GM23338 (cell line): ENCODE results near the gene HACE1. TPM values are rescaled to one million over a fixed set of nuclear protein-coding genes. Genes with fewer than 3 reads are reported as not detected.

Source experiments
- ATAC-seq: fragments of 200-7000 bp; cut with Tn5 transposase; 3 replicates; pipeline ENCODE4 v1.9.1; 2020
- DNase-seq: peaks from one replicate; pipeline ENCODE4 v3.0.0-alpha.2; 2015; ENCODE audit warnings: low spot score
- H2AFZ ChIP-seq: fragments of 200-600 bp; sonication (generic); 2 replicates; pipeline ENCODE4 v1.8.0; 2016; ENCODE audit warnings: antibody characterized with exemption, mild to moderate bottlenecking, moderate library complexity
- H3F3A ChIP-seq: fragments of 200-600 bp; sonication (generic); replicated peaks from 2 replicates; pipeline ENCODE4 v1.8.0; 2017; ENCODE audit warnings: antibody characterized with exemption, mixed run types, low read depth
- H3K27ac ChIP-seq: fragments of 200-600 bp; sonication (generic); 2 replicates; pipeline ENCODE4 v1.6.1; 2016; ENCODE audit warnings: low read depth
- H3K27me3 ChIP-seq: fragments of 200-600 bp; sonication (generic); 2 replicates; pipeline ENCODE4 v1.8.0; 2016; ENCODE audit warnings: mild to moderate bottlenecking, mixed run types, moderate library complexity; ENCODE audit not compliant: insufficient read depth
- H3K36me3 ChIP-seq: fragments of 200-600 bp; sonication (generic); 2 replicates; pipeline ENCODE4 v1.8.0; 2016; ENCODE audit warnings: mild to moderate bottlenecking; ENCODE audit not compliant: insufficient read depth
- H3K4me1 ChIP-seq: fragments of 200-600 bp; sonication (generic); 2 replicates; pipeline ENCODE4 v1.8.0; 2016; ENCODE audit warnings: mild to moderate bottlenecking, moderate library complexity; ENCODE audit not compliant: insufficient read depth
- H3K4me2 ChIP-seq: fragments of 200-600 bp; sonication (generic); 2 replicates; pipeline ENCODE4 v1.7.1; 2017; ENCODE audit warnings: mixed run types
- H3K4me3 ChIP-seq: fragments of 200-600 bp; sonication (generic); 2 replicates; pipeline ENCODE4 v1.6.1; 2016; ENCODE audit warnings: mixed run types
- H3K79me2 ChIP-seq: fragments of 200-600 bp; sonication (generic); replicated peaks from 2 replicates; pipeline ENCODE4 v1.8.0; 2017; ENCODE audit warnings: mild to moderate bottlenecking; ENCODE audit not compliant: insufficient read depth
- H3K9me2 ChIP-seq: fragments of 200-600 bp; sonication (generic); 2 replicates; pipeline ENCODE4 v1.8.0; 2017; ENCODE audit not compliant: insufficient read depth
- H4K20me1 ChIP-seq: fragments of 200-600 bp; sonication (generic); replicated peaks from 2 replicates; pipeline ENCODE4 v1.8.0; 2017; ENCODE audit warnings: mild to moderate bottlenecking; ENCODE audit not compliant: insufficient read depth
- H3K27ac Mint-ChIP-seq: 2 replicates; pipeline ENCODE4 v1.8.0; 2020; ENCODE audit warnings: inconsistent platforms, mild to moderate bottlenecking, moderate library complexity, mixed read lengths
- H3K27me3 Mint-ChIP-seq: 3 replicates; pipeline ENCODE4 v1.8.0; 2022; ENCODE audit warnings: low read depth, mild to moderate bottlenecking, moderate library complexity, mixed read lengths, inconsistent platforms; ENCODE audit not compliant: insufficient read depth, poor library complexity
- H3K36me3 Mint-ChIP-seq: 3 replicates; pipeline ENCODE4 v1.8.0; 2021; ENCODE audit warnings: low read depth, mild to moderate bottlenecking, inconsistent platforms, moderate library complexity, mixed read lengths
- H3K4me1 Mint-ChIP-seq: 3 replicates; pipeline ENCODE4 v1.8.0; 2020; ENCODE audit warnings: mild to moderate bottlenecking, inconsistent platforms, mixed read lengths
- H3K4me3 Mint-ChIP-seq: 3 replicates; pipeline ENCODE4 v1.8.0; 2021; ENCODE audit warnings: moderate library complexity, mild to moderate bottlenecking, inconsistent platforms, mixed read lengths
- H3K9me3 Mint-ChIP-seq: 3 replicates; pipeline ENCODE4 v1.8.0; 2020; ENCODE audit warnings: moderate library complexity, mild to moderate bottlenecking, inconsistent platforms, mixed read lengths
- CREB1 ChIP-seq: fragments of 250-450 bp; sonication (Bioruptor Pico); IDR thresholded peaks from 2 replicates; pipeline ENCODE4 v1.5.0; 2020; ENCODE audit warnings: low read depth, mild to moderate bottlenecking, moderate library complexity
- EZH2 ChIP-seq: fragments of 200-600 bp; sonication (generic); IDR thresholded peaks from one replicate; pipeline ENCODE4 v1.8.0; 2017; ENCODE audit warnings: antibody characterized with exemption, mild to moderate bottlenecking, low read depth; ENCODE audit not compliant: unreplicated experiment
- EZH2phosphoT487 ChIP-seq: fragments of 200-600 bp; sonication (generic); IDR thresholded peaks from one replicate; pipeline ENCODE4 v1.8.1; 2018; ENCODE audit warnings: antibody characterized with exemption; ENCODE audit not compliant: unreplicated experiment
- JUNB ChIP-seq: IDR thresholded peaks from one replicate; pipeline ENCODE4 v1.6.1; 2016; ENCODE audit warnings: antibody characterized with exemption; ENCODE audit not compliant: unreplicated experiment
- NANOG ChIP-seq: IDR thresholded peaks from 2 replicates; pipeline ENCODE4 v1.6.1; 2016; ENCODE audit warnings: antibody characterized with exemption, borderline replicate concordance
- POLR2AphosphoS5 ChIP-seq: IDR thresholded peaks from 2 replicates; pipeline ENCODE4 v1.6.1; 2016; ENCODE audit warnings: antibody characterized with exemption, low read depth
- REST ChIP-seq: IDR thresholded peaks from one replicate; pipeline ENCODE4 v1.6.1; 2018; ENCODE audit warnings: antibody characterized with exemption; ENCODE audit not compliant: unreplicated experiment
- STAT1 ChIP-seq: IDR thresholded peaks from one replicate; pipeline ENCODE4 v1.6.1; 2016; ENCODE audit warnings: antibody characterized with exemption; ENCODE audit not compliant: unreplicated experiment
- ZNF114 ChIP-seq: fragments of 250-450 bp; sonication (Bioruptor Pico); IDR thresholded peaks from 2 replicates; pipeline ENCODE4 v1.5.0; 2020; ENCODE audit warnings: mild to moderate bottlenecking, moderate library complexity
- ZNF331 ChIP-seq: fragments of 250-450 bp; sonication (Bioruptor Pico); IDR thresholded peaks from 2 replicates; pipeline ENCODE4 v1.5.0; 2020; ENCODE audit warnings: low read depth, mild to moderate bottlenecking, moderate library complexity
- polyA plus RNA-seq: library from polyadenylated mRNA; unstranded; fragments of >200 nt; fragmentation: Nextera tagmentation; extraction: Ambion mirVana; gene quantifications from 2 replicates; pipeline ENCODE4 v1.2.1, GENCODE V29; 2016
- total RNA-seq: library from RNA; depleted of rRNA; stranded (reverse); fragments of >200 nt; shearing (Covaris generic); gene quantifications from 2 replicates; pipeline ENCODE4 v1.2.3, GENCODE V29; 2014
- TF ChIP-seq, protein P1 (sequence below), 2 experiments: fragments of 200-600 bp in 1 of 2; sonication (generic) in 1 of 2; conservative IDR thresholded peaks; 2 replicates each; pipeline versions ENCODE4 v1.5.1 to v1.6.1; 2016 to 2017; ENCODE audit warnings: antibody characterized with exemption in 2 of 2, low read depth in 2 of 2, mild to moderate bottlenecking in 2 of 2, moderate library complexity in 1 of 2
- TF ChIP-seq, protein P2 (sequence below): IDR thresholded peaks from 2 replicates; pipeline ENCODE4 v1.6.1; 2016; ENCODE audit warnings: antibody characterized with exemption

The HACE1 gene
- total and polyA plus RNA-seq, 2 experiments from 2014 or later: 8.6 to 28.7 TPM

DNA sequence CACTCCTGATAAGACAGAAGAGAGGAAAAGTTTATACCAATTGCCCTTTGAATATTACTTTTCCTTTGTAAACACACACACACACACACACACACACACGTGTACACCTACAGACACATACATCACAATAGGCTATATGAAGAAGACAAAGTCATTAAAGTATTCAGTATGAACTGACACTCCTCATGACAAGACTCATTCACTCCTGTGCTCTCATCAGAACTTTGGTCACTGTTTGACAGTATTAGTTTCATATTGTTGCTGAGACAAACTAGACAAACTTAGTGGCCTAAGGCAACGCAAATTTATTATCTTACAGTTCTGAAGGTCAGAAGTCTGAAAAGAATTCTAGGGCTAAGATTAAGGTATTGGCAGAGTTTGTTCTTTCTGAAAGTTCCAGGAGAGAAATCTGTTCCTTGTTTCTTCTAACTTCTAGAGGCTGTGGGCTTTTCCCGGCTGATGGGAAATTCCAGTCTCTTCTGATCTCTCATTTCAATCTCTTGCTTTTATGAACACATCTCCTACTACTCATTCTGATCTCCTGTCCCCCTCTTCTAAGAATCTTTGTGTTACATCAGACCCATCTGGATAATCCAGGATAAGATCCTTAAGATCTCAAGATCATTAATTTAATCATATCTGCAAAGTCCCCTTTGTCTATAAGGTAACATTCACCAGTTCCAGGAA lies 171.3 kb downstream of the HACE1 start:
- DNase-seq (no peak), ATAC-seq (no peak)
- Histone ChIP-seq H4K20me1 (no peaks in the 10 kb centered on the region), H3K4me3 (no peak overlapping the region), H3K4me1 (no peaks in the 10 kb centered on the region), H3F3A (no peaks in the 10 kb centered on the region), H3K79me2 (no peaks in the 10 kb centered on the region), H3K4me2 (no peak overlapping the region), H3K27me3 (no peaks in the 10 kb centered on the region), H3K27ac (no peak overlapping the region), H3K9me2 (no peaks in the 10 kb centered on the region), H2AFZ (no peak overlapping the region), H3K36me3 (no peaks in the 10 kb centered on the region)
- Mint-ChIP-seq H3K27ac (no peak overlapping the region), H3K4me3 (no peak overlapping the region), H3K4me1 (peaks cover 9% of the 10 kb centered on the region), H3K9me3 (no peaks in the 10 kb centered on the region), H3K36me3 (no peaks in the 10 kb centered on the region), H3K27me3 (no peaks in the 10 kb centered on the region)
- TF ChIP-seq NANOG (no peak), ZNF114 (CRISPR knock-in tag) (no peak), REST (no peak), JUNB (no peak), STAT1 (no peak)
- TF ChIP-seq, protein P1, sequence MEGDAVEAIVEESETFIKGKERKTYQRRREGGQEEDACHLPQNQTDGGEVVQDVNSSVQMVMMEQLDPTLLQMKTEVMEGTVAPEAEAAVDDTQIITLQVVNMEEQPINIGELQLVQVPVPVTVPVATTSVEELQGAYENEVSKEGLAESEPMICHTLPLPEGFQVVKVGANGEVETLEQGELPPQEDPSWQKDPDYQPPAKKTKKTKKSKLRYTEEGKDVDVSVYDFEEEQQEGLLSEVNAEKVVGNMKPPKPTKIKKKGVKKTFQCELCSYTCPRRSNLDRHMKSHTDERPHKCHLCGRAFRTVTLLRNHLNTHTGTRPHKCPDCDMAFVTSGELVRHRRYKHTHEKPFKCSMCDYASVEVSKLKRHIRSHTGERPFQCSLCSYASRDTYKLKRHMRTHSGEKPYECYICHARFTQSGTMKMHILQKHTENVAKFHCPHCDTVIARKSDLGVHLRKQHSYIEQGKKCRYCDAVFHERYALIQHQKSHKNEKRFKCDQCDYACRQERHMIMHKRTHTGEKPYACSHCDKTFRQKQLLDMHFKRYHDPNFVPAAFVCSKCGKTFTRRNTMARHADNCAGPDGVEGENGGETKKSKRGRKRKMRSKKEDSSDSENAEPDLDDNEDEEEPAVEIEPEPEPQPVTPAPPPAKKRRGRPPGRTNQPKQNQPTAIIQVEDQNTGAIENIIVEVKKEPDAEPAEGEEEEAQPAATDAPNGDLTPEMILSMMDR (conservative IDR thresholded peaks at IDR 0.05; ENCODE audit: low read depth in 2 of 2): no peak
- TF ChIP-seq, protein P2, sequence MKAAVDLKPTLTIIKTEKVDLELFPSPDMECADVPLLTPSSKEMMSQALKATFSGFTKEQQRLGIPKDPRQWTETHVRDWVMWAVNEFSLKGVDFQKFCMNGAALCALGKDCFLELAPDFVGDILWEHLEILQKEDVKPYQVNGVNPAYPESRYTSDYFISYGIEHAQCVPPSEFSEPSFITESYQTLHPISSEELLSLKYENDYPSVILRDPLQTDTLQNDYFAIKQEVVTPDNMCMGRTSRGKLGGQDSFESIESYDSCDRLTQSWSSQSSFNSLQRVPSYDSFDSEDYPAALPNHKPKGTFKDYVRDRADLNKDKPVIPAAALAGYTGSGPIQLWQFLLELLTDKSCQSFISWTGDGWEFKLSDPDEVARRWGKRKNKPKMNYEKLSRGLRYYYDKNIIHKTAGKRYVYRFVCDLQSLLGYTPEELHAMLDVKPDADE: no peak

DNA sequence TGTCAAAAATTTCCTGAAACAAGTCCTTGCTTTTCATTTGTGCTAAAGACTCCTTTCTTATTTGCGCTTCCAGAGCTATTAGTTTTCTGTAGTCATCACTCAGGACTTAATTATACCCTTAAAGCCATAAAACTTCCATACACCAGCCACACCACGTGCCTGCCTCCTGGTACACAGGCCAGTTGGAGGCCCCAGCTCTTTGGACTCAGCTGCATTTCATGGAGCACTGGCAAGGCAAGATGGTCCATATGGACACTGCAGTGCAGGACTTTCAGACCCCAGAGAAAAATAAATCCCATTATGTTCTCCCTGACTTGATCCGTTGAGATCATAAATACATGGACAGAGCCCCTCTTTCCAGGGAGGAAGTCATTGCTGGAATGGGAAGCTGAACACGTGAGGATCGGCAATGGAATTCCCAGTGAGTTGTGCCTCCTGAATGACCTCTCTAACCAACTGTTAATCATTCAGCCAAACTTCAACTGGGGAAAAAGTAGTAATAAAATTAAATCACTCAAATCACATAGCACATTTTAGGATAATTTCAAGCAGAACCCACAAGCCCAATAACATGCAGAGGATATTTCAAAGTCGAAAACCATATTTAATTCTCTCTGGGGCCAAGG lies 173.1 kb downstream of the HACE1 start:
- Histone ChIP-seq H3K4me2 (no peak overlapping the region), H3K36me3 (no peaks in the 10 kb centered on the region), H4K20me1 (no peaks in the 10 kb centered on the region), H3K79me2 (no peaks in the 10 kb centered on the region), H3K4me1 (no peaks in the 10 kb centered on the region; the same call in 1 of the 2 replicates), H3K4me3 (no peak overlapping the region), H3F3A (no peaks in the 10 kb centered on the region), H3K27ac (no peak overlapping the region), H3K27me3 (no peaks in the 10 kb centered on the region), H3K9me2 (no peaks in the 10 kb centered on the region), H2AFZ (no peak overlapping the region)
- H3K4me1 Mint-ChIP-seq: peaks cover 16% of the 10 kb centered on the region
- DNase-seq (no peak), ATAC-seq (no peak)
- H3K27me3 Mint-ChIP-seq: no peaks in the 10 kb centered on the region
- H3K36me3 Mint-ChIP-seq: no peaks in the 10 kb centered on the region
- no peak overlapping the region for H3K4me3 Mint-ChIP-seq
- no peak overlapping the region for H3K27ac Mint-ChIP-seq
- no peaks in the 10 kb centered on the region for H3K9me3 Mint-ChIP-seq
- TF ChIP-seq POLR2AphosphoS5: no peak
- TF ChIP-seq EZH2: no peak
- TF ChIP-seq, protein P2: no peak
- TF ChIP-seq ZNF331 (CRISPR knock-in tag): no peak
- TF ChIP-seq CREB1 (CRISPR knock-in tag): no peak
- TF ChIP-seq, protein P1 (conservative IDR thresholded peaks at IDR 0.05; ENCODE audit: low read depth in 2 of 2): no peak
- no peak for TF ChIP-seq ZNF114 (CRISPR knock-in tag)
- TF ChIP-seq STAT1: no peak
- TF ChIP-seq EZH2phosphoT487: no peak
- TF ChIP-seq NANOG: no peak
- TF ChIP-seq JUNB: no peak
